Chondrocyte (in vitro differentiated cells): ENCODE measurements around the gene GRIN2D. TPM values are rescaled to one million over a fixed set of nuclear protein-coding genes. Genes with fewer than 3 reads are reported as not detected.
A peak's percentile ranks its signal among the peaks of the same experiment; 100 is the strongest.

Experiments used
- DNase-seq: peaks from one replicate; pipeline ENCODE4 v3.0.0; 2021; ENCODE audit warnings: mixed read lengths, low spot score
- H3K27ac Mint-ChIP-seq: one replicate; pipeline ENCODE4 v1.8.0; 2021; ENCODE audit warnings: mild to moderate bottlenecking, moderate library complexity, mixed read lengths; ENCODE audit not compliant: unreplicated experiment
- H3K27me3 Mint-ChIP-seq: 2 replicates; pipeline ENCODE4 v1.8.0; 2021; ENCODE audit warnings: low read depth, mixed read lengths
- H3K36me3 Mint-ChIP-seq: 2 replicates; pipeline ENCODE4 v1.8.0; 2021; ENCODE audit warnings: low read depth, mixed read lengths
- H3K4me1 Mint-ChIP-seq: 2 replicates; pipeline ENCODE4 v1.8.0; 2021; ENCODE audit warnings: low read depth, mild to moderate bottlenecking, mixed read lengths
- H3K4me3 Mint-ChIP-seq: one replicate; pipeline ENCODE4 v1.8.0; 2021; ENCODE audit warnings: mild to moderate bottlenecking, moderate library complexity, mixed read lengths; ENCODE audit not compliant: unreplicated experiment
- H3K9me3 Mint-ChIP-seq: 2 replicates; pipeline ENCODE4 v1.8.0; 2021; ENCODE audit warnings: low read depth, mixed read lengths
- total RNA-seq: library from RNA; stranded (reverse); gene quantifications from 3 replicates; pipeline ENCODE4 v1.2.1, GENCODE V29; 2021
- TF ChIP-seq, protein P1 (sequence below): fragments of 200-600 bp; sonication (generic); IDR thresholded peaks from 2 replicates; pipeline ENCODE4 v1.5.0; 2021; ENCODE audit warnings: antibody characterized with exemption, mild to moderate bottlenecking, moderate library complexity

Gene GRIN2D
- total RNA-seq, 1 donor from 2014 or later: 4.9 TPM

DNA sequence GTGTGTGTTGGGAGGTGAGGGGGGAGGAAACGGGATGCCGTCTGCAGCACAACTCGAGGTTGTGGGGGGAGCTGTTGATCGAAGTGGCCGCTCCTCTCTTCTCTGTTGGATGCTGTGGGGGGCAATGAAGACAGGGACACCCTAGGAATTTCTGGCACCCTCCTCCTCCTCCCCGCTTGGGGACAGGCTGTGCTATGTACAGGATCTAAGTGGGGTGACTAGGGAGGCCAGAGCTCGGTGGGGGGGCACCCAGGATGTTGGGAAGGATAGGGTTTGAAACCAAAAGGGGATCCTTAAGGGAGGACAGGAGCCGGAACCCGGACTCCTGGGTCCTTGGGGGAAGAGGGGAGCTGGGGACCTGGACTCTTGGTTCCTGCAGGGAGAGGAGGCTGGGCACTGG is 2.0 kb downstream of the GRIN2D start:
- DNase-seq: no peak
- Mint-ChIP-seq H3K9me3 (no peaks in the 10 kb centered on the region), H3K4me1 (peaks cover 50% of the 10 kb centered on the region), H3K4me3 (peak overlapping the region; percentile 16), H3K27me3 (no peaks in the 10 kb centered on the region), H3K27ac (no peak overlapping the region), H3K36me3 (no peaks in the 10 kb centered on the region)
- TF ChIP-seq, protein P1, sequence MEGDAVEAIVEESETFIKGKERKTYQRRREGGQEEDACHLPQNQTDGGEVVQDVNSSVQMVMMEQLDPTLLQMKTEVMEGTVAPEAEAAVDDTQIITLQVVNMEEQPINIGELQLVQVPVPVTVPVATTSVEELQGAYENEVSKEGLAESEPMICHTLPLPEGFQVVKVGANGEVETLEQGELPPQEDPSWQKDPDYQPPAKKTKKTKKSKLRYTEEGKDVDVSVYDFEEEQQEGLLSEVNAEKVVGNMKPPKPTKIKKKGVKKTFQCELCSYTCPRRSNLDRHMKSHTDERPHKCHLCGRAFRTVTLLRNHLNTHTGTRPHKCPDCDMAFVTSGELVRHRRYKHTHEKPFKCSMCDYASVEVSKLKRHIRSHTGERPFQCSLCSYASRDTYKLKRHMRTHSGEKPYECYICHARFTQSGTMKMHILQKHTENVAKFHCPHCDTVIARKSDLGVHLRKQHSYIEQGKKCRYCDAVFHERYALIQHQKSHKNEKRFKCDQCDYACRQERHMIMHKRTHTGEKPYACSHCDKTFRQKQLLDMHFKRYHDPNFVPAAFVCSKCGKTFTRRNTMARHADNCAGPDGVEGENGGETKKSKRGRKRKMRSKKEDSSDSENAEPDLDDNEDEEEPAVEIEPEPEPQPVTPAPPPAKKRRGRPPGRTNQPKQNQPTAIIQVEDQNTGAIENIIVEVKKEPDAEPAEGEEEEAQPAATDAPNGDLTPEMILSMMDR: no peak

- Mint-ChIP-seq H3K27ac (peak overlapping the region; percentile 36), H3K9me3 (no peaks in the 10 kb centered on the region), H3K4me3 (no peak overlapping the region), H3K27me3 (no peaks in the 10 kb centered on the region), H3K4me1 (peaks cover 50% of the 10 kb centered on the region), H3K36me3 (no peaks in the 10 kb centered on the region)
- TF ChIP-seq, protein P1: no peak
- no peak for DNase-seq
These were observed 2.8 kb downstream of the GRIN2D start for GRCh38 chr19:48396016-48396823.

DNA sequence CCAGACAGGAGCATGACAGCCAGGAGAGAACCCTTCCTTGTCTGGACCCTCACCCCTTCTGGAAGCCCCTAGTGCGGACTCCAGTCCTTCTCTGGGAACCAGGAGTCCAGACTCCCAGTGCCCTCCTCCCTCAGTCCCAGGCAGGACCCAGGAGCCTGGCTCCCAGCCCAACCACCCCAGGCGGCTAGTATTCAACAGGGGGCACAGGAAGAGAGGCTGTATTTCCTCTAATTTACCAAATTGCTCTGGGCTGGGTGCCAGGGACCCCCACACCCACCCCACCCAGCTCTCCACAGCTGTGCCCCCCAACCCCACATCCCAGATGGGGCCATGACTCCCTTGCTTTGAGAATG is 3.3 kb downstream of the GRIN2D start:
- H3K4me3 Mint-ChIP-seq: no peak overlapping the region
- H3K36me3 Mint-ChIP-seq: no peaks in the 10 kb centered on the region
- DNase-seq: no peak
- TF ChIP-seq, protein P1: no peak
- H3K9me3 Mint-ChIP-seq: no peaks in the 10 kb centered on the region
- no peak overlapping the region for H3K27ac Mint-ChIP-seq
- peaks cover 47% of the 10 kb centered on the region for H3K4me1 Mint-ChIP-seq
- no peaks in the 10 kb centered on the region for H3K27me3 Mint-ChIP-seq

DNA sequence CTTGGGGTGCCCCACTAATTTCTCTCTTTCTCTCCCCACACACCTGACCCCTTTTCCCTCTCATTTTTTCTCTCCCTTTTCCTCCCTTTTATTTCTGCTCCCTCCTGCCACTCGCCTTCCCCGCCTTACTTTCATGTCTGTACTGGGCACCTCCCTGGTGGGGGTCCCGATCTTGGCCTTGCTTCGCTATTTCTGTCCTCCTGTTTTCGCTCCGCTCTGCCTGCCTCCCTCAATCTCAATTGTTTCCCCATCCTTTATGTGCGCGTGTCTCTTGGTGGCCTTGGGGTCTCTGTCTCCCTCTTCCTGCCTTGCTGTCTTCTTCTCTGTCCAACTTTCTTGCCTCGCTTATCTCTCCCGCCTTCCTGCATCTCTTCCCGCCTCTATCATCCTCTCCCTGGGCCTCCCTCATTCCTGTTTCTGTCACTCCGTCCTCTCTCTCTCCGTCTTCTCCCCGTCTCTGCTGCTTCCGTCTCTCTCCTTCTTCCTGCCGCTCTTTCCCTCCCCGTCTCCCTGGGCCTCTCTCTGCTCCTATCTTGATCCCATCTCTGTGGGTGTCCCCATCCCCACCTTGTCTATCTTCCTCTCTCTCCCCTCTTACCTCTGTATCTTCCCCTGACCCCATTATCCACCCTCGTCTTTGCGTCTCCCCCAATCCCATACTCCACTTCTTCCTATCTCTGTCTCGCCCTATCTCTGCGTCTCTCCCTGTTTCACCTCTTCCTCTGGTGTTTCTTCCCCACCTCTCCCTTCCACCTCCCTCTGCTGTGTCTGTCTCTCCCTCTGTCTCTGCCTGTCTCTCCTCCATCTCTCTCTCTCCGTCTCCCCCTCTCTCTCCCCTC is 4.0 kb downstream of the GRIN2D start:
- Mint-ChIP-seq H3K36me3 (no peaks in the 10 kb centered on the region), H3K4me3 (peak overlapping the region; percentile 94), H3K4me1 (peaks cover 47% of the 10 kb centered on the region), H3K27me3 (no peaks in the 10 kb centered on the region), H3K9me3 (no peaks in the 10 kb centered on the region), H3K27ac (peak overlapping the region; percentile 93)
- TF ChIP-seq, protein P1: no peak
- no peak for DNase-seq

DNA sequence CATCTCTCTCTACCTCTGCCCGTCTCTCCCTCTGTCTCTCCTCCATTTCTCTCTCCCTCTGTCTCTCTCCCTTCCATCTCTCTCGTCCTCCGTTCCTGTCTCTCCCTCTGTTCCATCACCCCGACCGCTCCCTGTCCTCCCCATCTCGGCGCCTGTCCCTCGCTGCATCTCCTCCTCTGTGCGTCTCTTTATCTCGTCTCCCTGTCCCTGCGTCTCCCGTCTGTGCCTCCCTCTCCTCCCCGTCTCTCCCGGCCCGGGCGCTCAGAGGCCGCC is 4.6 kb downstream of the GRIN2D start:
- TF ChIP-seq, protein P1: no peak
- peak overlapping the region; percentile 94 for H3K4me3 Mint-ChIP-seq
- no peaks in the 10 kb centered on the region for H3K27me3 Mint-ChIP-seq
- peaks cover 44% of the 10 kb centered on the region for H3K4me1 Mint-ChIP-seq
- H3K36me3 Mint-ChIP-seq: no peaks in the 10 kb centered on the region
- H3K27ac Mint-ChIP-seq: peak overlapping the region; percentile 93
- H3K9me3 Mint-ChIP-seq: no peaks in the 10 kb centered on the region
- no peak for DNase-seq
